Measurements from ENCODE around the gene DDHD1. TPM values are rescaled to one million over a fixed set of nuclear protein-coding genes. Genes with fewer than 3 reads are reported as not detected.

Gene DDHD1
- total and polyA plus RNA-seq, 7 donors, result 2.8 to 7.6 (median 4.6) TPM

Other genes starting within 250 kb of the DDHD1 start
- 100 to 1,000 TPM in 1 of 4 donors, 10 to 100 TPM in 3; 57.5 to 104 (median 78.9) TPM for gene FERMT2, start 202.3 kb downstream of the DDHD1 start, total RNA-seq
- 100 to 1,000 TPM in 1 of 3 donors, 10 to 100 TPM in 2; 36.6 to 219 (median 40.8) TPM for gene FERMT2, start 202.3 kb downstream of the DDHD1 start, polyA plus RNA-seq